K562 (cell line): ENCODE results near the gene LGALS3. TPM values are rescaled to one million over a fixed set of nuclear protein-coding genes. Genes with fewer than 3 reads are reported as not detected.

Experiments
- ATAC-seq: fragments of 200-7000 bp; cut with Tn5 transposase; 3 replicates; pipeline ENCODE4 v1.9.1; 2020; ENCODE audit warnings: moderate library complexity
- BruUV-seq: library from RNA; stranded (reverse); fragments of 400-500 nt; replicated peaks from 2 replicates; lab custom pipeline; 2021; lab: Mats Ljungman, UMichigan
- CTCF ChIA-PET: fragments of 300-600 bp; formaldehyde crosslinking; extraction: SDS; loops from one replicate; lab custom pipeline; 2021; ENCODE audit warnings: low intra/inter-chr PET ratio; lab: Yijun Ruan, JAX
- POLR2A ChIA-PET: fragments of 300-600, 350-650 bp; sonication (Branson Sonifier 250); formaldehyde crosslinking; extraction: SDS; loops from one replicate; lab custom pipeline; 2021; ENCODE audit warnings: antibody characterized with exemption, inconsistent platforms; lab: Yijun Ruan, JAX
- DNase-seq, 4 experiments: peaks; one replicate each; pipeline versions ENCODE4 v3.0.0 to v3.0.0-alpha.2; 2011 to 2018; ENCODE audit warnings: low spot score in 3 of 4, mixed read lengths in 3 of 4; ENCODE audit errors: extremely low read depth in 1 of 4
- FAIRE-seq: peaks from 2 replicates; lab custom pipeline; 2011; peaks lifted over from hg19 to GRCh38; lab: Jason Lieb, UNC
- H2AFZ ChIP-seq: 2 replicates; pipeline ENCODE4 v1.6.0; 2011; ENCODE audit warnings: low read depth, low read length, control low read depth, inconsistent platforms
- H3K27ac ChIP-seq: fragments of 200-600 bp; 3 replicates; pipeline ENCODE4 v1.8.0; 2011; ENCODE audit warnings: low read depth, mild to moderate bottlenecking, control low read depth, inconsistent platforms, low read length, moderate library complexity, mixed read lengths; ENCODE audit errors: extremely low read depth
- H3K27me3 ChIP-seq, 2 experiments: fragments of 300-600 bp in 1 of 2; 2 replicates in 1 of 2; 3 replicates in 1 of 2; pipeline versions ENCODE4 v1.6.0 to v1.8.0; 2011; ENCODE audit warnings: inconsistent platforms in 2 of 2, low read length in 2 of 2, mild to moderate bottlenecking in 1 of 2, mixed read lengths in 1 of 2, moderate library complexity in 1 of 2; ENCODE audit not compliant: control insufficient read depth in 2 of 2, insufficient read depth in 2 of 2
- H3K36me3 ChIP-seq: fragments of 300-600 bp; 3 replicates; pipeline ENCODE4 v1.8.0; 2011; ENCODE audit warnings: mild to moderate bottlenecking, low read length, inconsistent platforms; ENCODE audit not compliant: control insufficient read depth, insufficient read depth
- H3K4me1 ChIP-seq, 2 experiments: fragments of 200-600 bp in 1 of 2; replicated peaks in 1 of 2; 2 replicates in 1 of 2; 3 replicates in 1 of 2; pipeline versions ENCODE4 v1.5.1 to v1.8.0; 2011; ENCODE audit warnings: inconsistent platforms in 2 of 2, low read length in 2 of 2, mild to moderate bottlenecking in 1 of 2, mixed read lengths in 1 of 2, moderate library complexity in 1 of 2; ENCODE audit not compliant: control insufficient read depth in 2 of 2, insufficient read depth in 2 of 2
- H3K4me2 ChIP-seq: 2 replicates; pipeline ENCODE4 v1.6.1; 2011; ENCODE audit warnings: low read length, control low read depth, inconsistent platforms, mixed read lengths; ENCODE audit not compliant: insufficient read depth
- H3K4me3 ChIP-seq: fragments of 200-600 bp; sonication (generic), shearing (Covaris generic); 2 replicates; pipeline ENCODE4 v1.5.1; 2016; ENCODE audit warnings: control low read depth, inconsistent platforms
- H3K79me2 ChIP-seq: fragments of 200-600 bp; 3 replicates; pipeline ENCODE4 v1.8.0; 2011; ENCODE audit warnings: low read length, inconsistent platforms; ENCODE audit not compliant: control insufficient read depth, insufficient read depth
- H3K9ac ChIP-seq, 2 experiments: 2 replicates each; pipeline versions ENCODE4 v1.6.0 to v1.6.1; 2011; ENCODE audit warnings: low read depth in 2 of 2, low read length in 2 of 2, control low read depth in 1 of 2, inconsistent platforms in 1 of 2, mild to moderate bottlenecking in 1 of 2, mixed read lengths in 1 of 2; ENCODE audit not compliant: insufficient read depth in 1 of 2
- H3K9me1 ChIP-seq: one replicate; pipeline ENCODE4 v1.6.0; 2011; ENCODE audit warnings: inconsistent platforms, mild to moderate bottlenecking, low read length, moderate library complexity; ENCODE audit not compliant: control insufficient read depth, insufficient read depth
- H3K9me3 ChIP-seq: replicated peaks from 2 replicates; pipeline ENCODE4 v1.5.1; 2011; ENCODE audit warnings: low read depth, low read length, inconsistent platforms; ENCODE audit not compliant: control insufficient read depth, insufficient read depth
- H4K20me1 ChIP-seq: replicated peaks from 2 replicates; pipeline ENCODE4 v1.6.1; 2011; ENCODE audit warnings: low read length, inconsistent platforms, mixed read lengths; ENCODE audit not compliant: control insufficient read depth, insufficient read depth
- CEBPB ChIP-seq: fragments of 450-650 bp; IDR thresholded peaks from 2 replicates; pipeline ENCODE4 v1.6.1; 2016; ENCODE audit warnings: missing genetic modification characterization, missing compliant biosample characterization
- NFIC ChIP-seq: fragments of 450-650 bp; IDR thresholded peaks from 2 replicates; pipeline ENCODE4 v1.6.1; 2017; ENCODE audit warnings: mild to moderate bottlenecking, inconsistent platforms
- SAFB2 ChIP-seq: fragments of 200-400 bp; formaldehyde crosslinking; IDR thresholded peaks from 2 replicates; pipeline ENCODE4 v1.6.1; 2018; ENCODE audit warnings: borderline replicate concordance, low read length, low read depth, moderate library complexity; ENCODE audit not compliant: severe bottlenecking
- WGBS: fragments of 100-300 bp; shearing (Covaris generic); methylation state at CpG from one replicate; pipeline ENCODE4 v1.1.6; 2016; ENCODE audit warnings: low coverage, mixed read lengths; ENCODE audit not compliant: insufficient coverage; ENCODE audit errors: missing lambda C conversion rate; 5-methylcytosine and 5-hydroxymethylcytosine counted together
- in situ Hi-C: fragments of 300-500 bp; cut with MboI; formaldehyde crosslinking; loops from 4 replicates; pipeline ENCODE4 v1.15.0; 2018; ENCODE audit warnings: inconsistent platforms, mixed read lengths
- intact Hi-C: fragments of 100-400 bp; cut with micrococcal nuclease; formaldehyde crosslinking; loops from 2 replicates; pipeline ENCODE4 v1.14.2; 2022
- polyA plus RNA-seq, 8 experiments: library from polyadenylated mRNA; depleted of rRNA in 4 of 8; stranded (reverse) in 5 of 8; unstranded in 3 of 8; fragments of >200 nt; fragmentation: Nextera tagmentation in 2 of 8; fragmentation: Illumina TruSeq in 1 of 8; extraction: Ambion mirVana in 2 of 8; extraction: Trizol in 1 of 8; gene quantifications; 2 replicates each; pipeline versions ENCODE4 v1.2.1 to v1.2.3, GENCODE V29; 2011 to 2014; ENCODE audit warnings: inconsistent platforms in 1 of 8, missing spikeins in 1 of 8
- total RNA-seq, 7 experiments: library from RNA; depleted of rRNA in 6 of 7; stranded (reverse); fragments of >200 nt in 6 of 7; fragmentation: Illumina TruSeq in 2 of 7; extraction: Trizol in 2 of 7; gene quantifications; 2 replicates each; pipeline versions ENCODE4 v1.2.1 to v1.2.3, GENCODE V29; 2011 to 2021; ENCODE audit warnings: low replicate concordance in 1 of 7
- TF ChIP-seq, protein P1 (sequence below): IDR thresholded peaks from 3 replicates; pipeline ENCODE4 v1.6.1; 2011; ENCODE audit warnings: borderline replicate concordance, mild to moderate bottlenecking; ENCODE audit not compliant: insufficient read length, insufficient read depth

LGALS3 gene
- total and polyA plus RNA-seq, 9 of the 15 experiments (the other 6 are each of a cell fraction or from before 2014, with no cell fraction given), result 0.04 to 1.9 (median 1.1) TPM

DNA sequence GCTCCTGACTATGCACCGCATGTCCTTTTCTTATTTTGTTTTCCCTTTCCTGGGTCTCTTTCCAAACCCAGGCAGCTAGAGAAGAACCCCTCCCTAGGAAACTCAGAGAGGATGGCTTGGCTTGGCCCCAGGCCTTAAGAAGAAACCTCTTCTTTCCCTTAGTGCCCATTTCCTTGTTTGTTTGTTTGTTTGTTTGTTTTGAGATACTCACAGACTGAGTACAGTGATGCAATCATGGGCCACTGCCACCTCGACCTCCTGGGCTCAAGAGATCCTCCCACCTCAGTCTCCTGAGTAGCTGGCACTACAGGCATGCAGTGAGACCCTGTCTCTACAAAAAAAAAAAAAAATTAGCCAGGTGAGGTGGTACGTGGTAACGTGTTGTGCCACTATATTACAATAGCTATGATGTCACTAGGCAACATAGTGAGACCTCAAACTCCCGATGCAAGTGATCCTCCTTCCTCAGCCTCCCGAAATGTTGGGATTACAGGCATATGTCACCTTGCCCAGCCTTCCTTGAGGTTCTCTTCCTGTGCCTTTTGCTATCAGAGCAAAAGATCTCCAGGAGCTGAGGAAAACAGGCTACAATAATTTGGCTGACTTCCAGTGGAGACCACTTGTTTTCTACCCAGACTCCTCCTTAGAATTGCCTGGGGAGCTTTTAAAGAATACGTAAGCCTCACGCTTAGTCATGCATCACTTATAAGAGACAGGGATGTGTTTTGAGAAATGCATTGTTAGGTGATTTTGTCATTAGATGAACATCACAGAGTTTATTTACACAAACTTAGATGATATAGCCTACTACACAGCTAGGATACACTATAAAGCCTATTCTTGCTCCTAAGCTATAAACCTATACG lies 34.5 kb upstream of the LGALS3 start:
- BruUV-seq, result no TSS peak
- no peak overlapping the region for H2AFZ ChIP-seq
- H3K79me2 ChIP-seq, result no peaks in the 10 kb centered on the region
- POLR2A ChIA-PET, result interaction anchor here (0.6 to 0.7 kb wide), 2 partner anchors 264 to 537 kb away, joined by 3 read pairs; no protein-coding TSS in a partner anchor
- H3K4me2 ChIP-seq, result no peak overlapping the region
- no peak overlapping the region for H3K4me3 ChIP-seq
- no peaks in the 10 kb centered on the region for H3K36me3 ChIP-seq
- H3K27me3 ChIP-seq, result no peaks in the 10 kb centered on the region
- no peak for ATAC-seq
- intact Hi-C loops (no loop called here), in situ Hi-C loops (no loop called here)
- H3K9ac ChIP-seq, result no peak overlapping the region
- H3K9me1 ChIP-seq, result no peaks in the 10 kb centered on the region
- 58% methylated on average over 7 of the region's 9 CpGs for WGBS
- CTCF ChIA-PET, result no interaction called here
- H3K9me3 ChIP-seq, result no peaks in the 10 kb centered on the region
- no peaks in the 10 kb centered on the region for H4K20me1 ChIP-seq
- H3K4me1 ChIP-seq, result peaks cover 0 to 9% of the 10 kb centered on the region in 2 experiments; a peak in 2 of 5 replicates
- no peak for FAIRE-seq
- TF ChIP-seq SAFB2, result no peak
- TF ChIP-seq, protein P1, sequence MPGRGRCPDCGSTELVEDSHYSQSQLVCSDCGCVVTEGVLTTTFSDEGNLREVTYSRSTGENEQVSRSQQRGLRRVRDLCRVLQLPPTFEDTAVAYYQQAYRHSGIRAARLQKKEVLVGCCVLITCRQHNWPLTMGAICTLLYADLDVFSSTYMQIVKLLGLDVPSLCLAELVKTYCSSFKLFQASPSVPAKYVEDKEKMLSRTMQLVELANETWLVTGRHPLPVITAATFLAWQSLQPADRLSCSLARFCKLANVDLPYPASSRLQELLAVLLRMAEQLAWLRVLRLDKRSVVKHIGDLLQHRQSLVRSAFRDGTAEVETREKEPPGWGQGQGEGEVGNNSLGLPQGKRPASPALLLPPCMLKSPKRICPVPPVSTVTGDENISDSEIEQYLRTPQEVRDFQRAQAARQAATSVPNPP, result no peak
- 0 out of 2 replicates have a peak, but pooled peaks have one; percentile 22 for TF ChIP-seq NFIC
- 0 out of 2 replicates have a peak, but pooled peaks have one; percentile 6 for TF ChIP-seq CEBPB (tag)
- no peak for DNase-seq
- H3K27ac ChIP-seq, result no peak overlapping the region
